Peyer's patch (tissue), 4 donors: ENCODE measurements around the gene SMIM24. TPM values are rescaled to one million over a fixed set of nuclear protein-coding genes. Genes with fewer than 3 reads are reported as not detected.
A peak's percentile ranks its signal among the peaks of the same experiment; 100 is the strongest.

Experiments used
- DNase-seq, 3 donors: peaks; one replicate each; pipeline ENCODE4 v3.0.0-alpha.2; 2017 to 2019
- H3K27ac ChIP-seq, 4 donors: fragments of 200-600 bp; sonication (generic); one replicate each; pipeline ENCODE4 v1.5.1; 2016 to 2019
- H3K27me3 ChIP-seq, 2 donors: fragments of 200-600 bp; sonication (generic); one replicate each; pipeline ENCODE4 v1.5.1; 2019
- H3K36me3 ChIP-seq, 3 donors: fragments of 200-600 bp; sonication (generic); one replicate each; pipeline ENCODE4 v1.5.1; 2016 to 2019
- H3K4me1 ChIP-seq, 4 donors: fragments of 200-600 bp; sonication (generic); one replicate each; pipeline ENCODE4 v1.5.1; 2016 to 2019
- H3K4me3 ChIP-seq, 4 donors: fragments of 200-600 bp; sonication (generic); 1 replicate in 3 of 4; 2 replicates in 1 of 4; pipeline ENCODE4 v1.5.1; 2016 to 2019; ENCODE audit warnings: mild to moderate bottlenecking in 1 of 4
- H3K9me3 ChIP-seq, 4 donors: fragments of 200-600 bp; sonication (generic); one replicate each; pipeline ENCODE4 v1.5.1; 2016 to 2019; ENCODE audit warnings: mild to moderate bottlenecking in 1 of 4
- POLR2A ChIP-seq, 2 donors: fragments of 450-650 bp; IDR thresholded peaks; one replicate each; pipeline ENCODE4 v1.5.1; 2017; ENCODE audit warnings: antibody characterized with exemption in 2 of 2, mild to moderate bottlenecking in 2 of 2, moderate library complexity in 2 of 2
- total RNA-seq, 4 donors: library from RNA; depleted of rRNA; stranded (reverse); fragments of >200 nt; gene quantifications; one replicate each; pipeline ENCODE4 v1.1.0, GENCODE V29; 2016
- TF ChIP-seq, protein P1 (sequence below), 6 experiments: fragments of 450-650 bp in 4 of 6; fragments of 200-600 bp in 2 of 6; sonication (generic) in 1 of 6; IDR thresholded peaks; one replicate each; pipeline ENCODE4 v1.5.1; 2017 to 2019; ENCODE audit warnings: antibody characterized with exemption in 6 of 6, mild to moderate bottlenecking in 3 of 6, moderate library complexity in 1 of 6

SMIM24 gene
- total RNA-seq, 4 donors from 2014 or later, result 75.9 to 1,153 (median 771) TPM

- TF ChIP-seq, protein P1, sequence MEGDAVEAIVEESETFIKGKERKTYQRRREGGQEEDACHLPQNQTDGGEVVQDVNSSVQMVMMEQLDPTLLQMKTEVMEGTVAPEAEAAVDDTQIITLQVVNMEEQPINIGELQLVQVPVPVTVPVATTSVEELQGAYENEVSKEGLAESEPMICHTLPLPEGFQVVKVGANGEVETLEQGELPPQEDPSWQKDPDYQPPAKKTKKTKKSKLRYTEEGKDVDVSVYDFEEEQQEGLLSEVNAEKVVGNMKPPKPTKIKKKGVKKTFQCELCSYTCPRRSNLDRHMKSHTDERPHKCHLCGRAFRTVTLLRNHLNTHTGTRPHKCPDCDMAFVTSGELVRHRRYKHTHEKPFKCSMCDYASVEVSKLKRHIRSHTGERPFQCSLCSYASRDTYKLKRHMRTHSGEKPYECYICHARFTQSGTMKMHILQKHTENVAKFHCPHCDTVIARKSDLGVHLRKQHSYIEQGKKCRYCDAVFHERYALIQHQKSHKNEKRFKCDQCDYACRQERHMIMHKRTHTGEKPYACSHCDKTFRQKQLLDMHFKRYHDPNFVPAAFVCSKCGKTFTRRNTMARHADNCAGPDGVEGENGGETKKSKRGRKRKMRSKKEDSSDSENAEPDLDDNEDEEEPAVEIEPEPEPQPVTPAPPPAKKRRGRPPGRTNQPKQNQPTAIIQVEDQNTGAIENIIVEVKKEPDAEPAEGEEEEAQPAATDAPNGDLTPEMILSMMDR (IDR thresholded peaks at IDR 0.05), result no peak
- no peak for TF ChIP-seq POLR2A (IDR thresholded peaks at IDR 0.05)
- Histone ChIP-seq H3K4me1 (peaks cover 0 to 45% (median 0%) of the 10 kb centered on the region in 4 donors), H3K27ac (no peak overlapping the region), H3K9me3 (no peaks in the 10 kb centered on the region), H3K36me3 (peaks cover 0 to 19% (median 0%) of the 10 kb centered on the region in 3 donors), H3K27me3 (peaks cover 0 to 3% of the 10 kb centered on the region in 2 donors), H3K4me3 (no peak overlapping the region)
- no peak for DNase-seq
These were observed 2.8 kb downstream of the SMIM24 start for GRCh38 chr19:3477506-3477905.

DNA sequence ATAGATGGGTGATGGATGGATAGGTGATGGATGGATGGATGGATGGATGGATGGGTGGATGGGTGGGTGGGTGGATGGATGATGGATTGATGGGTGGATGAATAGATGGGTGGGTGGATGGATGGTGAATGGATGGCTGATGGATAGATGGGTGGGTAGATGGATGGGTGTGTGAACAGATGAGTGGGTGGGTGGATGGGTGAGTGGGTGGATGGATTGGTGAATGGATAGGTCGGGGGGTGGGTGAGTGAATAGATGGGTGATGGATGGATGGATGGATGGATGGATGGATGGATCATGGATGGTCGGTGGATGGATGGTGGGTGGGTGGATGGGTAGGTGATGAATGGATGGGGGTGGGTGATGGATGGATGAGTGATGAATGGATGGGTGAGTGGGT is 3.5 kb downstream of the SMIM24 start:
- Histone ChIP-seq H3K4me1 (peaks cover 0 to 46% (median 0%) of the 10 kb centered on the region in 4 donors), H3K27ac (no peak overlapping the region), H3K36me3 (peaks cover 0 to 19% (median 0%) of the 10 kb centered on the region in 3 donors), H3K27me3 (peaks cover 0 to 3% of the 10 kb centered on the region in 2 donors), H3K9me3 (no peaks in the 10 kb centered on the region), H3K4me3 (no peak overlapping the region)
- TF ChIP-seq POLR2A (IDR thresholded peaks at IDR 0.05), result no peak
- TF ChIP-seq, protein P1 (IDR thresholded peaks at IDR 0.05), result no peak
- DNase-seq, result no peak

DNA sequence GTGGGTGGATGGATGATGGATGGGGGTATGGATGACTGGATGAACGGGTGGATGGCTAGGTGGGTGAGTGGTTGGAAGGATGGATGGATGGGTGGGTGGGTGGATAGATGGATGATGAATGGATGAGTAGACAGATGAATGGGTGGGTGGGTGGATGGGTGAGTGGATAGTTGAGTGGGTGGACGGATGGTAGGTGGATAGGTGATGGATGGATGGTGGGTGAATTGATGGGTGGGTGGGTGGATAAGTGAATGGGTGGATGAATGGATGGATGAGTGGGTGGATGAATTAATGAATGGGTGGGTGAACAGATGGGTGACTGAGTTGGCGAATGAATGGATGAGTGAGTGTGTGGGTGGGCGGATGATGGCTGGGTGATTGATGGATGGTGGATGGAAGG is 4.9 kb downstream of the SMIM24 start:
- Histone ChIP-seq H3K36me3 (peaks cover 0 to 19% (median 0%) of the 10 kb centered on the region in 3 donors), H3K27ac (peak overlapping the region in 1 of 4 donors; percentile 5), H3K9me3 (no peaks in the 10 kb centered on the region), H3K4me1 (peaks cover 0 to 34% (median 0%) of the 10 kb centered on the region in 4 donors), H3K27me3 (no peaks in the 10 kb centered on the region), H3K4me3 (no peak overlapping the region)
- DNase-seq, result no peak
- TF ChIP-seq, protein P1 (IDR thresholded peaks at IDR 0.05), result no peak
- no peak for TF ChIP-seq POLR2A (IDR thresholded peaks at IDR 0.05)

GRCh38 chr19:3474614-3475013 is 5.7 kb downstream of the SMIM24 start:
- Histone ChIP-seq H3K36me3 (peaks cover 0 to 19% (median 0%) of the 10 kb centered on the region in 3 donors), H3K9me3 (no peaks in the 10 kb centered on the region), H3K4me3 (peak overlapping the region in 2 of 4 donors; percentile 9 to 10), H3K27ac (peak overlapping the region in 3 of 4 donors; percentile 17 to 83 (median 69)), H3K27me3 (no peaks in the 10 kb centered on the region), H3K4me1 (peaks cover 0 to 34% (median 0%) of the 10 kb centered on the region in 4 donors)
- TF ChIP-seq POLR2A (IDR thresholded peaks at IDR 0.05), result no peak
- TF ChIP-seq, protein P1 (IDR thresholded peaks at IDR 0.05), result no peak
- no peak for DNase-seq

DNA sequence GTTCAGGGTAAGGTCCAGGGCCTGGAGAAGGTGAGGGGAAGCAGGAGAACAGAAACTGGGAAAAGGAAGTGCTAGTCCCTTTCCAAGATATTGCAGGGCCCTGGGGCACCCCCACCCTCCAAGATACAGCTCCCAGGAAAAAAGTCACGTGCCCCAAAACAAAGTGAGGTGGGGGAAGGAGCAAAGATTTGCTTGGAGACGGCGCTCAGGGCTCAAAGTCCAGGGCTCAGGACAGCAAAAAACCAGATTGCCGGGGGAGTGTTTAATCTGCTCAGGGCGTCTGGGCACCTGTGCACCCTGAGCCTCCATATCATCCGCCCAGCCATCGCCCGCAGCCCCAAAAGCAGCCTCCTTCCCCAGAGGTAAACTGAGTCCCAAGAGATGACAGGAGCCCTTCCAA is 6.3 kb downstream of the SMIM24 start:
- DNase-seq, result peak in 2 of 3 donors; percentile 73 to 80
- Histone ChIP-seq H3K9me3 (no peaks in the 10 kb centered on the region), H3K36me3 (peaks cover 0 to 19% (median 0%) of the 10 kb centered on the region in 3 donors), H3K27me3 (no peaks in the 10 kb centered on the region), H3K4me3 (peak overlapping the region in 2 of 4 donors; percentile 9 to 10), H3K4me1 (peaks cover 0 to 29% (median 0%) of the 10 kb centered on the region in 4 donors), H3K27ac (peak overlapping the region in 3 of 4 donors; percentile 17 to 83 (median 69))
- peak in 1 of 2 donors; percentile 7 for TF ChIP-seq POLR2A (IDR thresholded peaks at IDR 0.05)
- TF ChIP-seq, protein P1 (IDR thresholded peaks at IDR 0.05), result no peak
